Gastrocnemius medialis (tissue), 4 donors: ENCODE measurements around the gene BCL2L13.

Source experiments
- POLR2A ChIP-seq, 2 donors: fragments of 450-650 bp; IDR thresholded peaks; one replicate each; pipeline ENCODE4 v1.6.1; 2017; ENCODE audit warnings: antibody characterized with exemption in 2 of 2, mild to moderate bottlenecking in 2 of 2, moderate library complexity in 2 of 2
- TF ChIP-seq, protein P1 (sequence below), 5 experiments: fragments of 450-650 bp in 3 of 5; fragments of 200-600 bp in 2 of 5; sonication (generic) in 2 of 5; IDR thresholded peaks in 4 of 5; conservative IDR thresholded peaks in 1 of 5; 1 replicate in 4 of 5; 2 replicates in 1 of 5; pipeline ENCODE4 v1.5.1; 2016 to 2019; ENCODE audit warnings: antibody characterized with exemption in 5 of 5, mild to moderate bottlenecking in 3 of 5, moderate library complexity in 3 of 5

DNA sequence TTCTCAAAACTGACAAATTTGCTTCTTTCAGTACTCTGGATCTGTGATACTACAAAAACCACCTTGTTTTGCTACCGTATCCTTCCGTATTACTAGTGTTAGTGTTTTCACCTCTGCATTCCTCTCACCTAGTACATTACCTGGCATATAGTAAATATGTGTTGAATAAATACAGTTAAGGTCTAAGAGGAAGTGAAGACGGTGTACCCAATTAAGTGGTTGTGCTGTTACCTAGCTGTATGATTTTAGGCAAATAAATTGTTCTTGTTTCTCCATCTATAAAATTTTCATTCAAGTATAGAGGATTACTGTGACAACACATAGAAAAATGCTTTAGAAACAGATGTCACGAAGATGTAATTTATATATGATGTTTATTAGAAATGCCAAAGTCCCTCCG, 8.9 kb downstream of the BCL2L13 start:
- TF ChIP-seq, protein P1, sequence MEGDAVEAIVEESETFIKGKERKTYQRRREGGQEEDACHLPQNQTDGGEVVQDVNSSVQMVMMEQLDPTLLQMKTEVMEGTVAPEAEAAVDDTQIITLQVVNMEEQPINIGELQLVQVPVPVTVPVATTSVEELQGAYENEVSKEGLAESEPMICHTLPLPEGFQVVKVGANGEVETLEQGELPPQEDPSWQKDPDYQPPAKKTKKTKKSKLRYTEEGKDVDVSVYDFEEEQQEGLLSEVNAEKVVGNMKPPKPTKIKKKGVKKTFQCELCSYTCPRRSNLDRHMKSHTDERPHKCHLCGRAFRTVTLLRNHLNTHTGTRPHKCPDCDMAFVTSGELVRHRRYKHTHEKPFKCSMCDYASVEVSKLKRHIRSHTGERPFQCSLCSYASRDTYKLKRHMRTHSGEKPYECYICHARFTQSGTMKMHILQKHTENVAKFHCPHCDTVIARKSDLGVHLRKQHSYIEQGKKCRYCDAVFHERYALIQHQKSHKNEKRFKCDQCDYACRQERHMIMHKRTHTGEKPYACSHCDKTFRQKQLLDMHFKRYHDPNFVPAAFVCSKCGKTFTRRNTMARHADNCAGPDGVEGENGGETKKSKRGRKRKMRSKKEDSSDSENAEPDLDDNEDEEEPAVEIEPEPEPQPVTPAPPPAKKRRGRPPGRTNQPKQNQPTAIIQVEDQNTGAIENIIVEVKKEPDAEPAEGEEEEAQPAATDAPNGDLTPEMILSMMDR (IDR thresholded peaks at IDR 0.05 in 4 of 5, conservative IDR thresholded peaks at IDR 0.05 in 1 of 5), result no peak
- no peak for TF ChIP-seq POLR2A (IDR thresholded peaks at IDR 0.05)
